DND-41 (cell line): ENCODE measurements around the gene HOXB8.

Experiments used
- ATAC-seq: fragments of 200-7000 bp; cut with Tn5 transposase; 3 replicates; pipeline ENCODE4 v1.9.1; 2021; ENCODE audit warnings: low read depth; ENCODE audit not compliant: insufficient read depth
- DNase-seq: peaks from one replicate; pipeline ENCODE4 v3.0.0-alpha.2; 2020
- H2AFZ ChIP-seq: 2 replicates; pipeline ENCODE4 v1.6.0; 2012; ENCODE audit warnings: low read depth, low read length
- H3K27ac ChIP-seq: 2 replicates; pipeline ENCODE4 v1.5.1; 2012; ENCODE audit warnings: low read length, inconsistent platforms
- H3K27me3 ChIP-seq: fragments of 200-600 bp; sonication (generic); 2 replicates; pipeline ENCODE4 v1.6.0; 2012; ENCODE audit warnings: low read length, mild to moderate bottlenecking, inconsistent platforms; ENCODE audit not compliant: insufficient read depth, poor library complexity
- H3K36me3 ChIP-seq: 2 replicates; pipeline ENCODE4 v1.5.1; 2012; ENCODE audit warnings: low read length, inconsistent platforms; ENCODE audit not compliant: insufficient read depth
- H3K4me1 ChIP-seq: 2 replicates; pipeline ENCODE4 v1.5.1; 2012; ENCODE audit warnings: mild to moderate bottlenecking, low read length; ENCODE audit not compliant: insufficient read depth
- H3K4me2 ChIP-seq: 2 replicates; pipeline ENCODE4 v1.6.0; 2012; ENCODE audit warnings: mild to moderate bottlenecking, moderate library complexity, low read length, inconsistent platforms; ENCODE audit not compliant: insufficient read depth
- H3K4me3 ChIP-seq, 2 experiments: fragments of 200-600 bp in 1 of 2; shearing (Covaris generic) in 1 of 2; 2 replicates each; pipeline ENCODE4 v1.5.1; 2012 to 2016; ENCODE audit warnings: inconsistent platforms in 2 of 2, low read length in 2 of 2, mild to moderate bottlenecking in 2 of 2, low read depth in 1 of 2, moderate library complexity in 1 of 2
- H3K79me2 ChIP-seq: 2 replicates; pipeline ENCODE4 v1.6.0; 2012; ENCODE audit warnings: low read length, inconsistent platforms; ENCODE audit not compliant: insufficient read depth
- H3K9ac ChIP-seq: 2 replicates; pipeline ENCODE4 v1.6.0; 2012; ENCODE audit warnings: low read depth, mild to moderate bottlenecking, inconsistent platforms, low read length, moderate library complexity
- H3K9me3 ChIP-seq: 2 replicates; pipeline ENCODE4 v1.5.1; 2012; ENCODE audit warnings: low read length, moderate library complexity, mild to moderate bottlenecking, inconsistent platforms; ENCODE audit not compliant: insufficient read depth, severe bottlenecking
- H4K20me1 ChIP-seq: 2 replicates; pipeline ENCODE4 v1.6.0; 2012; ENCODE audit warnings: low read length; ENCODE audit not compliant: insufficient read depth
- EZH2 ChIP-seq: IDR thresholded peaks from 3 replicates; pipeline ENCODE4 v1.6.1; 2012; ENCODE audit warnings: borderline replicate concordance, low read depth, mild to moderate bottlenecking, moderate library complexity, low read length, inconsistent platforms; ENCODE audit not compliant: severe bottlenecking
- TF ChIP-seq, protein P1 (sequence below): IDR thresholded peaks from 2 replicates; pipeline ENCODE4 v1.5.1; 2012; ENCODE audit warnings: borderline replicate concordance, low read length, moderate library complexity, mild to moderate bottlenecking; ENCODE audit not compliant: poor library complexity, severe bottlenecking; ENCODE audit errors: extremely low read depth

HOXB8 gene

DNA sequence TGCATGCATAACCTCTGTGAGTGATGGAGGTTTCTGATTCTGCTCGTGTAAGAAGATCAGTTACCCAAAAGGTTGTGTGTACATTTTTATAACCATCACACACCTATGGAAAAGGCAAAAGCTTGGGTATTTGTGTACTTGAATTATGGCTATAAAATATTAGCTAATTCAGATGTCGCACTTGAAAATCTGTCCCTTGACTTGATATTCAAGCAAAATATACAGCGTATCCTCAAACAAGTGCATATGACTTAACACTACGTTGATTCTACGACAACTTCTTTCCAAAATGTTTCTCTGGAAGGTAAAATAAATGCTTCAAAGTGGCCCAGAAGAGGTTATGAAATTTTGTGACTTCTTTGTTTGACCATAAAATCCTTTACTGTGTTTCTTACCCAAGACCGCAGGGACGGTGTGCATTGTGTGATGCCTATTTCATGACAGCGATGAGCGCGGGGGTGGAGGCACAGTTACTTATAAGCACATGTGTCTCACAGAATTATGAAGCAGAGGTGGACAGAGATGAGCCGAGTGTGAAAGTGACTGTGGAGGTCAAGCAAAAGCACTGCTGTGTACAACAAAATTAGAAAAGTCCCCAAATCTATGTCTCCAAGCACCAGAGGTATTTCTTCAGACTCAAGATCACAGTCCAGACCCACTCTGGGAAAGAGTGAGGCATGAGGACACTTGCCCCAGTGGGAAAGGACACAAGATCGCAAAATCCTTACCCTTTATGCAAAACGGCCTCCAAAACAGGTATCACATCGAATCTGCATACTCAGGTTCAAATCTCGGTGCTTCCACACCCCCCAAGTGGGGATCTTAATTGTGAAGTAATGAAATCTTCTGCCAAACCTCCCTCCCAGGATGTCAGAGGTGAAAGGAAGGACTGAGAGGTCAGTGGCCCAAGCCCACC is 15.2 kb upstream of the HOXB8 start:
- Histone ChIP-seq H2AFZ (no peak overlapping the region), H3K27ac (no peak overlapping the region), H4K20me1 (no peaks in the 10 kb centered on the region), H3K9me3 (no peaks in the 10 kb centered on the region), H3K4me3 (no peak overlapping the region), H3K27me3 (peaks cover 52% of the 10 kb centered on the region), H3K79me2 (no peaks in the 10 kb centered on the region), H3K9ac (no peak overlapping the region), H3K4me2 (no peak overlapping the region), H3K4me1 (no peaks in the 10 kb centered on the region), H3K36me3 (no peaks in the 10 kb centered on the region)
- TF ChIP-seq, protein P1, sequence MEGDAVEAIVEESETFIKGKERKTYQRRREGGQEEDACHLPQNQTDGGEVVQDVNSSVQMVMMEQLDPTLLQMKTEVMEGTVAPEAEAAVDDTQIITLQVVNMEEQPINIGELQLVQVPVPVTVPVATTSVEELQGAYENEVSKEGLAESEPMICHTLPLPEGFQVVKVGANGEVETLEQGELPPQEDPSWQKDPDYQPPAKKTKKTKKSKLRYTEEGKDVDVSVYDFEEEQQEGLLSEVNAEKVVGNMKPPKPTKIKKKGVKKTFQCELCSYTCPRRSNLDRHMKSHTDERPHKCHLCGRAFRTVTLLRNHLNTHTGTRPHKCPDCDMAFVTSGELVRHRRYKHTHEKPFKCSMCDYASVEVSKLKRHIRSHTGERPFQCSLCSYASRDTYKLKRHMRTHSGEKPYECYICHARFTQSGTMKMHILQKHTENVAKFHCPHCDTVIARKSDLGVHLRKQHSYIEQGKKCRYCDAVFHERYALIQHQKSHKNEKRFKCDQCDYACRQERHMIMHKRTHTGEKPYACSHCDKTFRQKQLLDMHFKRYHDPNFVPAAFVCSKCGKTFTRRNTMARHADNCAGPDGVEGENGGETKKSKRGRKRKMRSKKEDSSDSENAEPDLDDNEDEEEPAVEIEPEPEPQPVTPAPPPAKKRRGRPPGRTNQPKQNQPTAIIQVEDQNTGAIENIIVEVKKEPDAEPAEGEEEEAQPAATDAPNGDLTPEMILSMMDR, result no peak
- no peak for TF ChIP-seq EZH2
- ATAC-seq (no peak), DNase-seq (no peak)

DNA sequence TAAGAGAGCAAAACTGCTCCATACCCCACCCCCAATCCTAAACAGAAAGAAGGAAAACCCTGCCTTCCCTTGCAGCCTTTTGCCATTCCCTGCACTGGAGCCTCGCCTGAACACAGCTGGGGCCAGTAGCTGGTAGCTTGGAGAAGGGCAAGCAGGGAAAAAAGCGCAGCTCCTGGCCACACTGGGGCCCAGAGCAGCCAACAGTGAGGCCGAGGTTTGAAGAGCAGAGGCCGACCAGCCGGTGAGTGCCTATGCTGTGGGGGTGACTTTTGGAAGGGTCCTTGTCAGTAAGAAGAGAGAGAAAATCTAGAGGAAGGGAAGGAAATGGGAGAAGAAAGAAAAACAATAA is 14.3 kb upstream of the HOXB8 start:
- no peak overlapping the region for H3K4me3 ChIP-seq
- H4K20me1 ChIP-seq, result no peaks in the 10 kb centered on the region
- H3K9ac ChIP-seq, result no peak overlapping the region
- TF ChIP-seq, protein P1, result no peak
- no peak for TF ChIP-seq EZH2
- H3K36me3 ChIP-seq, result no peaks in the 10 kb centered on the region
- H3K4me2 ChIP-seq, result no peak overlapping the region
- H2AFZ ChIP-seq, result no peak overlapping the region
- DNase-seq (no peak), ATAC-seq (no peak)
- no peak overlapping the region for H3K27ac ChIP-seq
- no peaks in the 10 kb centered on the region for H3K9me3 ChIP-seq
- H3K27me3 ChIP-seq, result peaks cover 53% of the 10 kb centered on the region
- H3K4me1 ChIP-seq, result no peaks in the 10 kb centered on the region
- no peaks in the 10 kb centered on the region for H3K79me2 ChIP-seq

DNA sequence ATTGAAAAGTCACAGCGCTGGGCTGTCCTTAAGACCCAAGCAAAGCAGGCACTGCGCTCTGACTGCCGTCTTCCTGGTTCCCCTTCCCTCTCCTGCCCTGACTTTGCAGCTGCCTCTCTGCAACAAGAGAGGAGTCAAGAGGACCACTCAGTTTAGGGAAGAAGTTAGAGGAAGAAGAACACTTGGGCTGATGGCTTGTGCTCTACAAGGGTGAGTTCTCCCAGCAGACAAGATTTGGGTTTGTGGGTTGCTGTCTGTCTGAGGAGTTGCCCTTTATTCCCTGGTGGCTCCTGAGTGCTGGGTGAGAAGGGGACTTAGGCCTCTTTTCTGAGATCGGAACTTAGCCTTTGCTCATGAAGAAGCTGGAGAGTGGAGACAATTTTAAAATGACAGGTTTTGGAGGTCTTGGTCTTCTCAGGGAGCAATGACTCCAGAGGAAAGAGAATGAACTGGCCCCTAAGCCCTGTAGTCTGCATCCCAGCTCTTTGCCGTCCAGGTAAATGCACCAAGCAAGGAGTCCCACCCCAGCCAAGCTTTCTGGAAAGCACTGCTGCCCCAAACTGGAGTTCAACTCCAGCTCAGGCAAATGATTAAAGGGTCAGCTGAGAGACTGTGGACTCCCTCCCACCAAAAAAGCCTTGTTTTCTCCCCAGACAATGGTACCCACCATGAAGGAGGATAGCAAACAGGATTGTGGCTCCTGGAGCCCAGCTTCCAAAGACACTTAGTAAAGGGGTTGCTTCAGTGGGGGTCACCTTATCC is 13.7 kb upstream of the HOXB8 start:
- Histone ChIP-seq H3K4me1 (no peaks in the 10 kb centered on the region), H3K36me3 (no peaks in the 10 kb centered on the region), H3K27me3 (peaks cover 57% of the 10 kb centered on the region), H3K79me2 (no peaks in the 10 kb centered on the region), H2AFZ (no peak overlapping the region), H3K9me3 (no peaks in the 10 kb centered on the region), H3K27ac (no peak overlapping the region), H3K4me3 (no peak overlapping the region), H4K20me1 (no peaks in the 10 kb centered on the region), H3K4me2 (no peak overlapping the region), H3K9ac (no peak overlapping the region)
- no peak for ATAC-seq
- no peak for DNase-seq
- TF ChIP-seq, protein P1, result no peak
- no peak for TF ChIP-seq EZH2
